ENCODE measurements around the gene ELAC1. TPM values are rescaled to one million over a fixed set of nuclear protein-coding genes. Genes with fewer than 3 reads are reported as not detected.

The ELAC1 gene
- polyA plus RNA-seq, 1 donor (not counting 4 experiments of a cell fraction or from before 2014, with no cell fraction given): 8.3 TPM

GRCh38 chr18:51029694-51030536, 62.1 kb downstream of the ELAC1 start, which contains the start of gene SMAD4:
SMAD4 (plus strand) TSS chr18:51030213; CDS start chr18:51047047, 16,834 bp downstream.
- Histone ChIP-seq H3K4me3 (ENCODE audit: control insufficient read depth in 2 of 3, extremely low read depth in 1 of 3, insufficient read depth in 2 of 3, low read depth in 1 of 3, low read length in 3 of 3) (peak within 1 kb of the TSS; percentile 74 to 96 (median 95)), H4K20me1 (ENCODE audit: control insufficient read depth, extremely low read depth, insufficient read depth, low read length) (peaks cover 2% of the 10 kb centered on the region), H3K9ac (ENCODE audit: control insufficient read depth, extremely low read depth, insufficient read depth, low read length) (peak within 1 kb of the TSS; percentile 79), H3K9me1 (ENCODE audit: control insufficient read depth, extremely low read depth, insufficient read depth, low read length) (peaks cover 2% of the 10 kb centered on the region), H3K27me3 (ENCODE audit: control insufficient read depth, extremely low read depth, insufficient read depth, low read length) (no peaks in the 10 kb centered on the region), H3K4me2 (ENCODE audit: control insufficient read depth, extremely low read depth, insufficient read depth, low read depth, low read length) (peak within 1 kb of the TSS; percentile 94), H3K79me2 (ENCODE audit: control insufficient read depth, insufficient read depth, low read length) (peaks cover 54% of the 10 kb centered on the region), H3K36me3 (ENCODE audit: control insufficient read depth in 2 of 2, extremely low read depth in 1 of 2, insufficient read depth in 2 of 2, low read length in 2 of 2) (peaks cover 0 to 4% of the 10 kb centered on the region in 2 experiments), H3K4me1 (ENCODE audit: control insufficient read depth, extremely low read depth, insufficient read depth, low read length) (peaks cover 7% of the 10 kb centered on the region), H3K9me3 (ENCODE audit: control insufficient read depth, low read depth, low read length) (no peaks in the 10 kb centered on the region), H2AFZ (ENCODE audit: control insufficient read depth, low read length) (peak within 1 kb of the TSS; percentile 90), H3K27ac (ENCODE audit: control insufficient read depth, insufficient read depth, low read length) (peak within 1 kb of the TSS; percentile 77)
- FAIRE-seq (peak; percentile 32), DNase-seq (ENCODE audit: low read depth, low spot score) (peak; percentile 71)
- TF ChIP-seq CTCF (optimal IDR thresholded peaks at IDR 0.05 in 1 of 3, IDR thresholded peaks at IDR 0.05 in 1 of 3, conservative IDR thresholded peaks at IDR 0.05 in 1 of 3; ENCODE audit: extremely low read depth in 1 of 3, insufficient read depth in 2 of 3, low read length in 3 of 3): no peak
- no peak for TF ChIP-seq EZH2 (IDR thresholded peaks at IDR 0.05; ENCODE audit: low read length)
- dilution Hi-C loops (cut with MboI; ENCODE audit: extremely low pct_ligation_motif_present, low sequenced_read_pairs): no loop called here

GRCh38 chr18:51030537-51031258, 62.9 kb downstream of the ELAC1 start:
- FAIRE-seq: no peak
- no peak overlapping the region for H2AFZ ChIP-seq (ENCODE audit: control insufficient read depth, low read length)

More at GRCh38 chr18:51030537-51031258, 62.9 kb downstream of the ELAC1 start:
- dilution Hi-C loops (cut with MboI; ENCODE audit: extremely low pct_ligation_motif_present, low sequenced_read_pairs): no loop called here
- peak overlapping the region; percentile 79 for H3K9ac ChIP-seq (ENCODE audit: control insufficient read depth, extremely low read depth, insufficient read depth, low read length)
- peaks cover 7% of the 10 kb centered on the region for H3K4me1 ChIP-seq (ENCODE audit: control insufficient read depth, extremely low read depth, insufficient read depth, low read length)
- peaks cover 2% of the 10 kb centered on the region for H4K20me1 ChIP-seq (ENCODE audit: control insufficient read depth, extremely low read depth, insufficient read depth, low read length)
- DNase-seq (ENCODE audit: low read depth, low spot score): no peak
- H3K27ac ChIP-seq (ENCODE audit: control insufficient read depth, insufficient read depth, low read length): peak overlapping the region; percentile 77
- peaks cover 2% of the 10 kb centered on the region for H3K9me1 ChIP-seq (ENCODE audit: control insufficient read depth, extremely low read depth, insufficient read depth, low read length)
- H3K79me2 ChIP-seq (ENCODE audit: control insufficient read depth, insufficient read depth, low read length): peaks cover 62% of the 10 kb centered on the region
- H3K4me3 ChIP-seq (ENCODE audit: control insufficient read depth in 2 of 3, extremely low read depth in 1 of 3, insufficient read depth in 2 of 3, low read depth in 1 of 3, low read length in 3 of 3): peak overlapping the region; percentile 74 to 96 (median 95)
- H3K27me3 ChIP-seq (ENCODE audit: control insufficient read depth, extremely low read depth, insufficient read depth, low read length): no peaks in the 10 kb centered on the region
- TF ChIP-seq CTCF (optimal IDR thresholded peaks at IDR 0.05 in 1 of 3, IDR thresholded peaks at IDR 0.05 in 1 of 3, conservative IDR thresholded peaks at IDR 0.05 in 1 of 3; ENCODE audit: extremely low read depth in 1 of 3, insufficient read depth in 2 of 3, low read length in 3 of 3): no peak
- no peak for TF ChIP-seq EZH2 (IDR thresholded peaks at IDR 0.05; ENCODE audit: low read length)
- no peaks in the 10 kb centered on the region for H3K9me3 ChIP-seq (ENCODE audit: control insufficient read depth, low read depth, low read length)
- peaks cover 0 to 4% of the 10 kb centered on the region in 2 experiments for H3K36me3 ChIP-seq (ENCODE audit: control insufficient read depth in 2 of 2, extremely low read depth in 1 of 2, insufficient read depth in 2 of 2, low read length in 2 of 2)
- H3K4me2 ChIP-seq (ENCODE audit: control insufficient read depth, extremely low read depth, insufficient read depth, low read depth, low read length): peak overlapping the region; percentile 91
